HepG2 (cell line): Measurements from ENCODE around the gene PLCXD1. TPM values are rescaled to one million over a fixed set of nuclear protein-coding genes. Genes with fewer than 3 reads are reported as not detected.
A peak's percentile ranks its signal among the peaks of the same experiment; 100 is the strongest.

Experiments
- ARNTL ChIP-seq: sonication (generic); formaldehyde crosslinking; IDR thresholded peaks from 2 replicates; pipeline ENCODE4 v1.4.0; 2020; ENCODE audit warnings: mild to moderate bottlenecking, missing genetic modification reagents
- ATAD3A ChIP-seq: sonication (generic); formaldehyde crosslinking; IDR thresholded peaks from 2 replicates; pipeline ENCODE4 v1.4.0; 2020; ENCODE audit warnings: missing genetic modification reagents
- ATF7-NPFF ChIP-seq: sonication (generic); formaldehyde crosslinking; IDR thresholded peaks from 2 replicates; pipeline ENCODE4 v1.8.1; 2023; ENCODE audit warnings: mild to moderate bottlenecking, low read depth, missing genetic modification reagents, moderate library complexity
- CCAR2 ChIP-seq: fragments of 200-400 bp; formaldehyde crosslinking; optimal IDR thresholded peaks from 2 replicates; pipeline ENCODE3; 2018; ENCODE audit warnings: low read depth, mild to moderate bottlenecking, low read length, moderate library complexity
- CEBPG ChIP-seq: IDR thresholded peaks from 2 replicates; pipeline ENCODE4 v1.6.1; 2016
- CENPX ChIP-seq: sonication (generic); formaldehyde crosslinking; IDR thresholded peaks from 2 replicates; pipeline ENCODE4 v1.9.0; 2021; ENCODE audit warnings: mild to moderate bottlenecking, missing genetic modification reagents, moderate library complexity
- EED ChIP-seq: sonication (generic); formaldehyde crosslinking; IDR thresholded peaks from 2 replicates; pipeline ENCODE4 v1.5.0; 2020; ENCODE audit warnings: mild to moderate bottlenecking, missing genetic modification reagents
- EHMT2 ChIP-seq: fragments of 200-600 bp; sonication (generic); IDR thresholded peaks from 2 replicates; pipeline ENCODE4 v1.7.0; 2017; ENCODE audit warnings: antibody characterized with exemption, low read depth, low read length, borderline replicate concordance
- FIP1L1 ChIP-seq: fragments of 200-400 bp; formaldehyde crosslinking; IDR thresholded peaks from 2 replicates; pipeline ENCODE4 v1.6.1; 2018; ENCODE audit warnings: low read depth, mild to moderate bottlenecking, low read length, moderate library complexity, borderline replicate concordance; ENCODE audit not compliant: insufficient read depth
- KDM1A ChIP-seq: IDR thresholded peaks from 2 replicates; pipeline ENCODE4 v1.6.1; 2016; ENCODE audit warnings: missing compliant biosample characterization
- MAF1 ChIP-seq: sonication (generic); formaldehyde crosslinking; IDR thresholded peaks from 2 replicates; pipeline ENCODE4 v1.5.0; 2020; ENCODE audit warnings: missing genetic modification reagents, borderline replicate concordance
- MIER2 ChIP-seq: IDR thresholded peaks from 2 replicates; pipeline ENCODE4 v1.6.1; 2016; ENCODE audit warnings: missing biosample characterization, missing genetic modification reagents
- NCOR1 ChIP-seq: fragments of 200-600 bp; sonication (generic); IDR thresholded peaks from 2 replicates; pipeline ENCODE4 v1.7.0; 2017; ENCODE audit warnings: antibody characterized with exemption, low read length, borderline replicate concordance
- NFE2 ChIP-seq: sonication (generic); formaldehyde crosslinking; IDR thresholded peaks from 2 replicates; pipeline ENCODE4 v1.4.0; 2020; ENCODE audit warnings: missing genetic modification reagents
- NFKBIZ ChIP-seq: IDR thresholded peaks from 2 replicates; pipeline ENCODE4 v1.6.1; 2018; ENCODE audit warnings: missing genetic modification reagents, missing compliant biosample characterization
- NKX3-1 ChIP-seq: sonication (generic); formaldehyde crosslinking; IDR thresholded peaks from 2 replicates; pipeline ENCODE4 v1.5.0; 2020; ENCODE audit warnings: missing genetic modification reagents
- RAD21 ChIP-seq: fragments of 450-650 bp; formaldehyde crosslinking; IDR thresholded peaks from 2 replicates; pipeline ENCODE4 v1.5.0; 2020; ENCODE audit warnings: mild to moderate bottlenecking
- RARG ChIP-seq: sonication (generic); formaldehyde crosslinking; IDR thresholded peaks from 2 replicates; pipeline ENCODE4 v1.4.0; 2020; ENCODE audit warnings: low read depth, mild to moderate bottlenecking, missing genetic modification reagents
- SNAPC5 ChIP-seq: sonication (generic); formaldehyde crosslinking; IDR thresholded peaks from 2 replicates; pipeline ENCODE4 v1.8.1; 2023; ENCODE audit warnings: mild to moderate bottlenecking, missing genetic modification reagents, borderline replicate concordance
- SP1 ChIP-seq, 2 experiments: fragments of 450-650 bp in 1 of 2; sonication (generic) in 1 of 2; formaldehyde crosslinking in 1 of 2; IDR thresholded peaks; 2 replicates each; pipeline versions ENCODE4 v1.4.0 to v1.6.1; 2016 to 2020; ENCODE audit warnings: missing genetic modification reagents in 1 of 2
- TEAD3 ChIP-seq: optimal IDR thresholded peaks from 2 replicates; pipeline ENCODE3; 2016; ENCODE audit warnings: borderline replicate concordance
- ZBTB38 ChIP-seq: sonication (generic); formaldehyde crosslinking; IDR thresholded peaks from 2 replicates; pipeline ENCODE4 v1.5.1; 2020; ENCODE audit warnings: mild to moderate bottlenecking, missing genetic modification reagents
- ZFP62 ChIP-seq: sonication (generic); formaldehyde crosslinking; IDR thresholded peaks from 2 replicates; pipeline ENCODE4 v1.4.0; 2020; ENCODE audit warnings: missing genetic modification reagents
- ZMYM4 ChIP-seq: sonication (generic); formaldehyde crosslinking; IDR thresholded peaks from 2 replicates; pipeline ENCODE4 v1.8.1; 2023; ENCODE audit warnings: mild to moderate bottlenecking, missing genetic modification reagents
- ZNF224 ChIP-seq: sonication (generic); formaldehyde crosslinking; IDR thresholded peaks from 2 replicates; pipeline ENCODE4 v1.5.0; 2020; ENCODE audit warnings: mild to moderate bottlenecking, missing genetic modification reagents
- ZNF30 ChIP-seq: sonication (generic); formaldehyde crosslinking; IDR thresholded peaks from 2 replicates; pipeline ENCODE4 v1.5.0; 2020; ENCODE audit warnings: mild to moderate bottlenecking, missing genetic modification reagents
- ZNF460 ChIP-seq: sonication (generic); formaldehyde crosslinking; IDR thresholded peaks from 2 replicates; pipeline ENCODE4 v1.5.1; 2020; ENCODE audit warnings: missing genetic modification reagents, mild to moderate bottlenecking, borderline replicate concordance
- ZNF724P ChIP-seq: sonication (generic); formaldehyde crosslinking; IDR thresholded peaks from 2 replicates; pipeline ENCODE4 v1.8.0; 2022; ENCODE audit warnings: missing genetic modification reagents, borderline replicate concordance
- ZNF737 ChIP-seq: sonication (generic); formaldehyde crosslinking; IDR thresholded peaks from 2 replicates; pipeline ENCODE4 v1.5.0; 2020; ENCODE audit warnings: missing genetic modification reagents, mild to moderate bottlenecking, borderline replicate concordance
- ZNF879 ChIP-seq: sonication (generic); formaldehyde crosslinking; IDR thresholded peaks from 2 replicates; pipeline ENCODE4 v1.8.1; 2023; ENCODE audit warnings: missing genetic modification reagents
- polyA plus RNA-seq, 8 experiments: library from polyadenylated mRNA; depleted of rRNA in 3 of 8; stranded (reverse) in 7 of 8; unstranded in 1 of 8; fragments of >200 nt; fragmentation: Illumina TruSeq in 4 of 8; extraction: Trizol in 4 of 8; gene quantifications; 2 replicates each; pipeline versions ENCODE4 v1.2.1 to v1.2.3, GENCODE V29; 2011 to 2016; ENCODE audit warnings: low read depth in 4 of 8, missing spikeins in 1 of 8, mixed read lengths in 1 of 8; ENCODE audit not compliant: insufficient read depth in 1 of 8
- total RNA-seq, 5 experiments: library from RNA; depleted of rRNA; stranded (reverse); fragments of >200 nt; fragmentation: Illumina TruSeq; extraction: Trizol; gene quantifications; 2 replicates each; pipeline ENCODE4 v1.2.3, GENCODE V29; 2016; ENCODE audit warnings: low read depth in 1 of 5
- TF ChIP-seq, protein P1 (sequence below): fragments of 450-650 bp; IDR thresholded peaks from 2 replicates; pipeline ENCODE4 v1.6.1; 2017; ENCODE audit warnings: mild to moderate bottlenecking

PLCXD1 gene
- total and polyA plus RNA-seq, 2 of the 13 experiments (the other 11 are each of a cell fraction or from before 2014, with no cell fraction given), result 87.7 to 153 TPM

- no peak for TF ChIP-seq NCOR1
- no peak for TF ChIP-seq CEBPG (CRISPR knock-in tag)
- TF ChIP-seq ATAD3A (CRISPR knock-in tag), result no peak
- TF ChIP-seq ZNF30 (CRISPR knock-in tag), result no peak
- no peak for TF ChIP-seq ZNF724P (CRISPR knock-in tag)
- TF ChIP-seq ZNF460 (CRISPR knock-in tag), result no peak
- no peak for TF ChIP-seq NKX3-1 (CRISPR knock-in tag)
- TF ChIP-seq ZFP62, result no peak
- no peak for TF ChIP-seq SP1 (IDR thresholded peaks at IDR 0.05)
- peak; percentile 71; the same call in 1 of the 2 replicates for TF ChIP-seq SP1 (CRISPR knock-in tag; IDR thresholded peaks at IDR 0.05)
- TF ChIP-seq NFE2 (CRISPR knock-in tag), result no peak
- TF ChIP-seq ATF7-NPFF (CRISPR knock-in tag), result peak; percentile 80; the same call in 1 of the 2 replicates
- peak; percentile 8 for TF ChIP-seq TEAD3
- no peak for TF ChIP-seq ZNF737 (CRISPR knock-in tag)
- TF ChIP-seq EED (CRISPR knock-in tag), result no peak; the same call in 1 of the 2 replicates
- no peak for TF ChIP-seq ZBTB38 (CRISPR knock-in tag)
- TF ChIP-seq RAD21 (CRISPR knock-in tag), result no peak
- TF ChIP-seq NFKBIZ, result no peak
- 0 out of 2 replicates have a peak, but pooled peaks have one; percentile 74 for TF ChIP-seq FIP1L1
- no peak for TF ChIP-seq ZNF224 (CRISPR knock-in tag)
- TF ChIP-seq MAF1 (CRISPR knock-in tag), result no peak
- no peak for TF ChIP-seq CCAR2
- TF ChIP-seq ZMYM4 (CRISPR knock-in tag), result peak; percentile 75
- TF ChIP-seq RARG (CRISPR knock-in tag), result no peak
- TF ChIP-seq CENPX (CRISPR knock-in tag), result no peak
- TF ChIP-seq EHMT2, result no peak
- 0 out of 2 replicates have a peak, but pooled peaks have one; percentile 17 for TF ChIP-seq ARNTL (CRISPR knock-in tag)
- TF ChIP-seq, protein P1, sequence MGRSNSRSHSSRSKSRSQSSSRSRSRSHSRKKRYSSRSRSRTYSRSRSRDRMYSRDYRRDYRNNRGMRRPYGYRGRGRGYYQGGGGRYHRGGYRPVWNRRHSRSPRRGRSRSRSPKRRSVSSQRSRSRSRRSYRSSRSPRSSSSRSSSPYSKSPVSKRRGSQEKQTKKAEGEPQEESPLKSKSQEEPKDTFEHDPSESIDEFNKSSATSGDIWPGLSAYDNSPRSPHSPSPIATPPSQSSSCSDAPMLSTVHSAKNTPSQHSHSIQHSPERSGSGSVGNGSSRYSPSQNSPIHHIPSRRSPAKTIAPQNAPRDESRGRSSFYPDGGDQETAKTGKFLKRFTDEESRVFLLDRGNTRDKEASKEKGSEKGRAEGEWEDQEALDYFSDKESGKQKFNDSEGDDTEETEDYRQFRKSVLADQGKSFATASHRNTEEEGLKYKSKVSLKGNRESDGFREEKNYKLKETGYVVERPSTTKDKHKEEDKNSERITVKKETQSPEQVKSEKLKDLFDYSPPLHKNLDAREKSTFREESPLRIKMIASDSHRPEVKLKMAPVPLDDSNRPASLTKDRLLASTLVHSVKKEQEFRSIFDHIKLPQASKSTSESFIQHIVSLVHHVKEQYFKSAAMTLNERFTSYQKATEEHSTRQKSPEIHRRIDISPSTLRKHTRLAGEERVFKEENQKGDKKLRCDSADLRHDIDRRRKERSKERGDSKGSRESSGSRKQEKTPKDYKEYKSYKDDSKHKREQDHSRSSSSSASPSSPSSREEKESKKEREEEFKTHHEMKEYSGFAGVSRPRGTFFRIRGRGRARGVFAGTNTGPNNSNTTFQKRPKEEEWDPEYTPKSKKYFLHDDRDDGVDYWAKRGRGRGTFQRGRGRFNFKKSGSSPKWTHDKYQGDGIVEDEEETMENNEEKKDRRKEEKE, result no peak
- no peak for TF ChIP-seq MIER2 (CRISPR knock-in tag)
- TF ChIP-seq KDM1A, result no peak
- TF ChIP-seq SNAPC5 (CRISPR knock-in tag), result no peak
- no peak for TF ChIP-seq ZNF879 (CRISPR knock-in tag)
Observed at GRCh38 chrX:318739-319578, 37.8 kb downstream of the PLCXD1 start, which contains the start of gene GTPBP6 (continued).
